ENCODE data around the gene XKR7.

Gene XKR7

DNA sequence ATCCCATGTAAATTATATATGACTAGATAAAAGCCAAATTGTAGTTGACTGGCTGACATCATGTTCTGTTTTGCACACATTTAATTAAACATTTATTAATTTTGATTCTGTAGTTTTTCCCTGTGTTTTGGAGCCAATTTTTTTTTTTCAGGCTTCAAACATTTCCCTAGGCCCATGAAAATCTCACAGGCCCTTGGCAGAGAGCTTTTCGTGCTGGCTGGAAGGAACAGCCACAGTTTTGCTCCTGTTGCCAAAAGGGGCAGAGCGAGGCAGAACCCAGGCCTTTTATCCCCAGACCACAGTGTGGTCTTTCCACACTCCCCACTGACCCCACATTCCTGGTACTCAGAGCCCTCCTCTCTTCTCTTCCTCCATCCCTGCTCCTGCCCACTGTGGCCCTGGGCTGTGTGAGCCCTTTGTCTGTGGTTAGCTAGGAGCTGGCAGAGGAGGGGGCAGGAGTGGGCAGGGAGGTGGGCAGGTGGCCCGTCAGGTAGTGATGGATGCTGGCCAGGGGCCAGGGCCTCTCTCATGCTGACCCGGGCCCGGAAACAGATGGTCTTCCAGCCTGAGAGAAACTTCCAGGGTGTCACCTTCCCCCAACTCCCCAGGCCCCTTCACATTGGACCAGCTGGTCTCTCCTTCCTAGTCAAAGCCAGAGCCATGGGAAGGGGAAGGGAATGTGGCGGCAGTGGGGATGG lies 22.8 kb downstream of the XKR7 start:
- no peak for TF ChIP-seq CTCF (IDR thresholded peaks at IDR 0.05; ENCODE audit: low read depth, low read length)
- DNase-seq (ENCODE audit: extremely low read depth, low read depth) = no peak

DNA sequence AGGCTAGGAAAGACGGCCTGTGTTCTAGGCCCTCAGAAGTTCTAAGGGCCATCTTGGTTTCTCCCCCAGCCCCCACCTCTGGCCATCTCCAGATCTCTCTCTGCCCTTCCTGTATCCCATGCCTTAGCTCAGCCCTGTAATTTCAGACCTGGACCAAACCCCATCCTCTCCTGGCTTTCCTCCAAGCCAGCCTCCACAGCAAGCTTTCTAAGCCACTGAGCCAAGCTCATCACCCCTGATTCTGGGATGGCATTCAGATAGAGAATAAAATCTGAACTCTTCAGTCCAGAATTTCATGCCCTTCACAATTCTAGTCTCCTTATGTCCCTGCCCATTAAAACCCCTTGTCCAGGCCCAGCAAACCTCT lies 23.4 kb downstream of the XKR7 start:
- TF ChIP-seq CTCF (IDR thresholded peaks at IDR 0.05; ENCODE audit: low read depth, low read length) = no peak
- no peak for DNase-seq (ENCODE audit: extremely low read depth, low read depth)

- no peak for DNase-seq (ENCODE audit: extremely low read depth, low read depth)
- no peak for TF ChIP-seq CTCF (IDR thresholded peaks at IDR 0.05; ENCODE audit: low read depth, low read length)
Measured at GRCh38 chr20:31992086-31992485, 24.1 kb downstream of the XKR7 start.

- no peak for TF ChIP-seq CTCF (IDR thresholded peaks at IDR 0.05; ENCODE audit: low read depth, low read length)
- no peak for DNase-seq (ENCODE audit: extremely low read depth, low read depth)
Measured at GRCh38 chr20:31996996-31997395, 29.0 kb downstream of the XKR7 start.

GRCh38 chr20:31998246-31998645 lies 30.3 kb downstream of the XKR7 start:
- no peak for DNase-seq (ENCODE audit: extremely low read depth, low read depth)
- no peak for TF ChIP-seq CTCF (IDR thresholded peaks at IDR 0.05; ENCODE audit: low read depth, low read length)

GRCh38 chr20:32003325-32003724 lies 35.4 kb downstream of the XKR7 start:
- no peak for DNase-seq (ENCODE audit: extremely low read depth, low read depth)
- TF ChIP-seq CTCF (IDR thresholded peaks at IDR 0.05; ENCODE audit: low read depth, low read length) = no peak

GRCh38 chr20:32004963-32005362 lies 37.0 kb downstream of the XKR7 start:
- TF ChIP-seq CTCF (IDR thresholded peaks at IDR 0.05; ENCODE audit: low read depth, low read length) = no peak
- no peak for DNase-seq (ENCODE audit: extremely low read depth, low read depth)
